GM21447 (cell line): ENCODE measurements around the gene TLX3.

ENCODE experiments used
- ATAC-seq: cut with Tn5 transposase; IDR thresholded peaks from one replicate; pipeline ENCODE4 v1.9.1; 2021; ENCODE audit not compliant: unreplicated experiment

TLX3 gene

GRCh38 chr5:171300358-171300757 lies 8.7 kb upstream of the TLX3 start:
- no peak for ATAC-seq

GRCh38 chr5:171306166-171306565 lies 2.9 kb upstream of the TLX3 start:
- no peak for ATAC-seq

- ATAC-seq, result no peak
Measured at GRCh38 chr5:171306781-171307591, 2.1 kb upstream of the TLX3 start.

- no peak for ATAC-seq
Measured at GRCh38 chr5:171307789-171308452, 1.1 kb upstream of the TLX3 start.

- ATAC-seq, result no peak
Measured at GRCh38 chr5:171309276-171310211, 496 bp downstream of the TLX3 start.

GRCh38 chr5:171310212-171310818 lies 1.3 kb downstream of the TLX3 start:
- no peak for ATAC-seq

GRCh38 chr5:171310819-171311321 lies 1.8 kb downstream of the TLX3 start:
- ATAC-seq, result no peak

GRCh38 chr5:171311322-171312077 lies 2.5 kb downstream of the TLX3 start:
- no peak for ATAC-seq

- ATAC-seq, result no peak
Measured at GRCh38 chr5:171312129-171312974, 3.3 kb downstream of the TLX3 start.

- no peak for ATAC-seq
Measured at GRCh38 chr5:171313481-171314206, 4.6 kb downstream of the TLX3 start.

GRCh38 chr5:171314728-171315385 lies 5.8 kb downstream of the TLX3 start:
- ATAC-seq, result no peak

GRCh38 chr5:171315386-171315891 lies 6.4 kb downstream of the TLX3 start:
- no peak for ATAC-seq

GRCh38 chr5:171315925-171316257 lies 6.8 kb downstream of the TLX3 start:
- ATAC-seq, result no peak

GRCh38 chr5:171316258-171317121 lies 7.4 kb downstream of the TLX3 start:
- no peak for ATAC-seq

GRCh38 chr5:171317230-171317629 lies 8.2 kb downstream of the TLX3 start:
- no peak for ATAC-seq

GRCh38 chr5:171318026-171318425 lies 9.0 kb downstream of the TLX3 start:
- ATAC-seq, result no peak

- no peak for ATAC-seq
Measured at GRCh38 chr5:171321447-171321846, 12.4 kb downstream of the TLX3 start.
